Measurements from ENCODE around the gene PAXX. TPM values are rescaled to one million over a fixed set of nuclear protein-coding genes. Genes with fewer than 3 reads are reported as not detected.

Gene PAXX
- total and polyA plus RNA-seq, 9 of the 15 experiments (the other 6 are each of a cell fraction or from before 2014, with no cell fraction given) = 1.2 to 175 (median 38.5) TPM

GRCh38 chr9:136997830-136998234 lies 5.6 kb downstream of the PAXX start:
- Histone ChIP-seq H3K9me3 (replicated peaks; ENCODE audit: control insufficient read depth, insufficient read depth, low read depth, low read length) (no peaks in the 10 kb centered on the region; the same call in 1 of the 2 replicates), H2AFZ (ENCODE audit: low read depth, low read length) (no peak overlapping the region), H3K9me1 (ENCODE audit: control insufficient read depth, insufficient read depth, low read length) (no peaks in the 10 kb centered on the region), H3K4me1 (replicated peaks in 1 of 2; ENCODE audit: control insufficient read depth in 2 of 2, insufficient read depth in 2 of 2, low read length in 2 of 2) (peaks cover 27 to 63% of the 10 kb centered on the region in 2 experiments; a peak in 4 of 5 replicates), H3K27ac (ENCODE audit: extremely low read depth, low read depth, low read length) (peak overlapping the region; percentile 19; the same call in 1 of the 3 replicates), H4K20me1 (replicated peaks; ENCODE audit: control insufficient read depth, insufficient read depth, low read length) (no peaks in the 10 kb centered on the region), H3K4me3 (no peak overlapping the region), H3K4me2 (ENCODE audit: insufficient read depth, low read length) (no peak overlapping the region; the same call in 1 of the 2 replicates), H3K9ac (ENCODE audit: insufficient read depth in 1 of 2, low read depth in 2 of 2, low read length in 2 of 2) (peak overlapping the region in 1 of 2 experiments; percentile 65; a peak in 1 of 4 replicates), H3K36me3 (ENCODE audit: control insufficient read depth, insufficient read depth, low read length) (peaks cover 22% of the 10 kb centered on the region; the same call in 1 of the 3 replicates), H3K79me2 (ENCODE audit: control insufficient read depth, insufficient read depth, low read length) (peaks cover 12% of the 10 kb centered on the region), H3K27me3 (ENCODE audit: control insufficient read depth in 2 of 2, insufficient read depth in 2 of 2, low read length in 2 of 2) (no peaks in the 10 kb centered on the region)
- DNase-seq (ENCODE audit: extremely low read depth in 1 of 4, low spot score in 3 of 4) (no peak), ATAC-seq (no peak), FAIRE-seq (no peak)
- intact Hi-C loops (cut with micrococcal nuclease) (no loop called here), in situ Hi-C loops (cut with MboI) (no loop called here)
- TF ChIP-seq BMI1 (IDR thresholded peaks at IDR 0.05; ENCODE audit: low read length) (no peak), AFF1 (IDR thresholded peaks at IDR 0.05; ENCODE audit: low read depth in 1 of 2, partially characterized antibody in 2 of 2) (no peak), RBFOX2 (IDR thresholded peaks at IDR 0.05; ENCODE audit: low read depth, low read length) (0 out of 2 replicates have a peak, but pooled peaks have one; percentile 14), ZNF212 (CRISPR knock-in tag; IDR thresholded peaks at IDR 0.05) (no peak), MTA2 (IDR thresholded peaks at IDR 0.05; ENCODE audit: low read depth) (no peak), ZBTB7A (IDR thresholded peaks at IDR 0.05; ENCODE audit: borderline replicate concordance, control insufficient read depth, low read depth, low read length) (peak; percentile 17; the same call in 1 of the 2 replicates)
- ChIA-PET POLR2A (no interaction called here), CTCF (ENCODE audit: low intra/inter-chr PET ratio) (no interaction called here)
- no TSS peak for BruUV-seq (replicated peaks)
- 59% methylated on average over 14 of the region's 18 CpGs for WGBS (ENCODE audit: insufficient coverage, low coverage, missing lambda C conversion rate)

Data from K562 (cell line).